Measurements from ENCODE around the gene BACH2. TPM values are rescaled to one million over a fixed set of nuclear protein-coding genes. Genes with fewer than 3 reads are reported as not detected.

Gene BACH2
- total RNA-seq (2022; extraction: Qiagen RNA extraction): 0.42 to 0.91 TPM (median 0.63 TPM) in 5 replicates

DNA sequence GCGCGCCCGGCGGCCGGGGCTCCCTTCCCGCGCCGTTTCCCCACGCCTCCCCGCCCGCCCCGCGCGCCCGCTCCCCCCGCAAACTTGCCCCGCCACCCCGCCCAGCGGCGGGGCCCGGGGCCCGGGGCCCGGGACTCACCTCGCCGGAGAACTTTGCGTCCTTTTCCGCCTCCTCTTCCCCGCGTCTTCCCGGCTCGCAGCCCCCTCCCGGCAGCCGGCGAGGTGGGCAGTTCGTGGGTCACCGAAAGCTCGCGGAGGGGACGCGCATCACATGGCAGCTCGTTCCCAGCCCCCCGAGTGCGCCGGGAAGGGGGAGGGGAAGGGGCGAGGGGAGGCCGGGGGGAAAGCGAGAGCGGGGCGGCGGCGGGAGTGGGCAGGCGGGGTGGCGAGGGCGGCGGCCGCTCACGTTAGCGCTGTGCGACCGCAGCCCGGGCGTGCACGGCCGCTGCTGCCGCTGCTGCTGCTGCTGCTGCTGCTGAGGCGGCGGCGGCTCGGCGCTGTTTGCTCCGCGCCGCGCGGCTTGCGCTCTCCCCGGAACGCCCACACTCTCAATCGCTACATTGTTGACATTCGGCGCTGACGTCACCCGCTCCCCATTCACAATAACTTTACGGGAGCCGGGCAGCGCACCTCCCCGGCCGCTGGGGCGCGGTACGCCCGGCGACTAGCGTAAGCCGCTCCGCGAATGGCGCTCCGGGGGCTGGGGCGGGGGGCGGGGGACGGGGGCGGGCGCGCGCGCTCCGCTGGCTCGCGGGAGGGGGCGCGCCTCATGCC, at the start of gene BACH2:
Gene BACH2 (minus strand): TSS at position 503 of the 774 bp plus-strand sequence. CDS start 287,999 bp downstream, outside the sequence.

DNA sequence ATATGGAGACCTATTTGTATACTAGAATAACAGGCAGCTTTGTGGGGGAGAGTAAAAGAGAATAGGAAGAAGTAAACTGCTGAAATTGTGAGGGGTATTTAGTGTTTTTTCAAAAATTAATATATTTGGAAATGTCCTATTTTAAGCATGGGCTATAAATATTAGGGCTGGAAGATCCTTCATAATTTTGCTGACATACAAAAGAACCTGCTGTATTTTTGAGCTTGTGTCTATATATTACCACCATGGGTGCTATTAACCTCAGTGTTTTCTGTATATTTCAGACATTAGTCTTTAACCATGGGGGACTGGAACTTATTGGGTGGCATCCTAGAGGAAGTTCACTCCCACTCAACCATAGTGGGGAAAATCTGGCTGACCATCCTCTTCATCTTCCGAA, 402.5 kb downstream of the BACH2 start, which contains the start of gene GJA10:
Gene GJA10 (plus strand): TSS at position 301 of the 400 bp plus-strand sequence. CDS start 0 bp downstream, at position 301.

Data from A549 treated with Mapracorat at 1 μM for 4 hours (cell line).